Dedifferentiated amniotic fluid mesenchymal stem cell (primary cell): ENCODE results near the gene NKPD1.
"Not testable (repeated sequence)": the region's sequence is repeated elsewhere in the genome, so short reads cannot be mapped to it uniquely, and the experiment has no call there.

Experiments used
- DNase-seq: peaks from one replicate; pipeline ENCODE4 v3.0.0-alpha.2; 2016; ENCODE audit errors: extremely low spot score

The NKPD1 gene

DNA sequence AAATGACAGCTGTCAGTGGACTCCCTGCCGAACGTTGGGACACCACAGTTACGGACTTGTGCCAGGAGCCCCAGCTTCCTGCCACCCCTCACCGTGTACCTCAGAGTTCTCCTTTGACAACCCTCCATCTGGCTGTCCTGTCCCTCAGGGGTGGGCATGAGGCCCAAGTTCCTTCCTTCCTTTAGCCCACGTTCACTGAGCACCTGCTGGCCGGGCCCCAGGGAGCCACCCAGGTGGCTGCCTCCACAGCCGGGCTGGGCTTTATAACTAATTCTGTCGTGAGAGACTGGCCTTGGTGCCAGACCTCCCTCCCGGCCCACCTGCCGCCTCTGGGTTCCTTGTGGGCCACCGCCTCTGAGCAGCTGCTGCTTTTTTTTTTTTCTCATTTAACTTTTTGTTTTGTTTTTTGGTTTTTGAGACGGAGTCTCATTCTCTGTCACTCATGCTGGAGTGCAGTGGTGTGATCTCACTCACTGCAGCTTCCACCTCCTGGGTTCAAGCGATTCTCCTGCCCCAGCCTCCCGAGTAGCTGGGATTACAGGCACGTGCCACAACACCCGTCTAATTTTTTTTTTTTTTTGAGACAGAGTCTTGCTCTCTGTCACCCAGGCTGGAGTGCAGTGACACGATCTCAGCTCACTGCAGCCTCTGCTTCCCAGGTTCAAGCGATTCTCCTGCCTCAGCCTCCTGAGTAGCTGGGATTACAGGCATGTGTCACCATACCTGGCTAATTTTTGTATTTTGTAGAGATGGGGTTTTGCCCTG lies 42.0 kb downstream of the NKPD1 start:
- not testable (repeated sequence) for DNase-seq

DNA sequence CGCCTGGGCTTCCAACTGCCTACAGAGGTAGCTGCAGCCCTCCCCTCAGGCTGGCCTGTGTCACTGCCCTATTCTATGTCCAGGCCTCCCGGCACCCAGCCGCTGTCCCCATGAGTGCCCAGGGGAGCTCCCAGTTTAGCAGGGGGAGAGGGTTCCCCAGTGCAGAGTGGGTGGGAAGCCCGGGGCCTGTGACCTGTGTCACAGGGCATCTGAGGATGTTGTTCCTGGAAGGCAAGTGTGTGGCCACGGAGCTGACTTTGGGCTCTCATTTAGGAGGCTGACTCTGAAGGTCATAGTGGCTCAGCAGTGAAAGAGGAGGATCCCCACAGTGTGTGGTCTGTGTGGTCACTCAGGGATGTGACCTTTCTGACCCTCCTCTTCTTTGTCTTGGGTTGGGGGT lies 42.7 kb downstream of the NKPD1 start:
- no peak for DNase-seq

DNA sequence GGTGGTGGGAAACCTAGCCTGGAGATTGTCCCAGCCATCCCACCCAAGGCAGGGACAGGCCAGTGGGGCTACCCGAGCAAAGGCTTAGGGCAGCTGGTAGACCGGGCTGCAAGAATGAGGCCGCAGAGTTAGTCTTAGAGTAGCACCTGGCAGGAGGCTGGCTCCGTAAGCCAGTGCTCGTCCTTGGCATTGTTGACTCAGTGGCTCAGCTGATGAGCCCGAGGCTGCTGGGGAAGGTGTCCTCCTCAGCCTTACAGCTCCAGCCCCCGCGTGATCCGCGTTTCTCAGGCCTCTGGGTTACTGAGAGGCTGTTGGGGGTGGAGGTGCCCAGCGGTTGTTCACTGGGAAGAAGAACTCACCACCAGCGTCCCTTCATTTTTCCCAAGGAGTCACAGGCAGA lies 43.1 kb downstream of the NKPD1 start:
- DNase-seq = no peak

DNA sequence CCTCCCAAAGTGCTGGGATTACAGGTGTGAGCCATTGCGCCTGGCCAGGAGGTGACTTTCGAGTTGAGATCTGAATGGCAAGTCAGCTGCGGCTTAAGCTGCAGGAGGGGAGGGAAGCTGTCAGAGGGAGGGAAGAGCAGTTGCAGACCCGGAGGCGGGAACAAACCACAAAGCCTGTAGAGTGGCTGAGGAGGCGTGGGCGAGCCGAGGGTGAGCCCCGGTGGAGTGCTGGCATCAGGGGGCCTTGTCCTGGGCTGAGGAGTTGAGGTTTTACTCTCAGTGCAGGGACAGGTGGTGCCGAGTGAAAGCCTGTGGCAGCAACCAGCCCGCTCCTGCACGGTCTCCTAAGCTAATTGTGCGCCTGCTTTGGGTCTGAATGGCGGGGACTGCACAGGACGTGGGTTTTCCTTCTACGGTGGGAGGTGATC lies 43.6 kb downstream of the NKPD1 start:
- DNase-seq = no peak

DNA sequence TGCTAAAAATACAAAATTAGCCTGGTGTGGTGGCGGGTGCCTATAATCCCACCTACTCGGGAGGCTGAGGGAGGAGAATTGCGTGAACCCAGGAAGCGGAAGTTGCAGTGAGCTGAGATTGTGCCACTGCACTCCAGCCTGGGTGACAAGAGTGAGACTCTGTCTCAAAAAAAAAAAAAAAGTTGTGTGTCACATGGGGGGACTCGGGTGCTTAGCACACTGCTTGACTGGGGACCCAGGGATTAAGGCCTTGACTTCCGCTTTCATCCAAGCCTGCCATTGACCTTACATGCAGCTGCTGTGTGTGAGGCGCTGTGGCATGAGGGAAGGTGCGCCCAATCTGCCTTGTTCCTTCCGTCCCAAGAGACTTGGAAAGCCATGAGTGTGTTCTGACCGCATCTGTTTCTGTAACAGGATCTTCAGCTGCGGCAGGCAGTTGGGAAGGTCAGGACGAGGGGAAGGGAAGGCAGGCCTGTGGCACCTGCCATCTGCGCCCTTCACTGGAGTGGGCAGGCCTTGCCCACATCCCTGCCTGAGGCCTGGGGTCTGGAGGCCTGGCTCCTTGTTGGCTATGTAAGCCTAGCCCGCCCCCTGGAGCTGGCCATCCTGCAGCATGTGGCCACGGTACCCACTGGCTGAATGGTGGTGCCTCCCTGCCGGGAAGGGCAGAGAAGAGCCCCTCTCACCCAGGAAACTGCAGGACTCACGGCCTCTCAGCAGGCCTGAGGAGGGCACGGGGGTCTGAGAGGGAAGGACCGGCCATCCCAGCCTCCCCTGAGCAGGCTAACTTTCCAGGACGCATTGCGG lies 44.8 kb downstream of the NKPD1 start:
- DNase-seq = no peak

DNA sequence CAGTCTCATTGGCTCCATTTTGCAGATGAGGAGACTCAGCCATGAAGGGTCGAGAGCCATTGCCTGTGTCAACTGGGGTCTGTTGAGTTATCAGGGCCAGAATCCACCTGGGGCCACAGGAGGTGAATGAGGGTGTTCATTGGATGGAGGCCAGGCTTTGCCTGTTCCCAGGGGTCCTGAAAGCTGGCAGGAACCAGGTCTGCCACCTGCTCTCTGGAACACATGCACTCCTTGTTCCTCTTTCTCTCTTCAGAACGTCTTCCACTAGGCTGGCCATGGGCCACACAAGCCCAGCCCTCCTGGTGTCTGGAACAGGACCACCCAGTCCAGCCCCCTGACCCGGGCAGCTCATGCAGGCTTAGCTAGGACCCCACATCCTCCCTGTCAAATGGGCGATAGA lies 46.7 kb downstream of the NKPD1 start:
- no peak for DNase-seq

DNA sequence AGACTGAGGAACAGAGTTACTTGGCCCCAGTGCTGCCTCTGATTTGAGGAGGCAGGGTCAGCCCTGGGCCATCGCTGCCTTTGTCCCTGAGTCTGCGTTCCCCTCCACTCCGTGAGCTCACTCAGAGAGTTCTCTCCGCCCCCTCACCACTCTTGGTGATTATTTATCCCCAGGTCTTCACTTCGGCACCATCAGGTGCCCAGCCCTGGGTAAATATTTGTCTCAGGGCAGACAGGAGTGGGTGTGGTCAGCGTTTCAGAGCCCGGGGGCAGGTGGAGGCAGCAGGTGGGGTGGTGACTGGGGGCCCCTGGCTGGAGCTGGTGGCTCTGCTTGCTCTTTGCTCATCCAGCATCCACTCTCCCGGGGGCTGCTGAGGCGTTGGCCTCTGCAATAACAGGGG lies 47.2 kb downstream of the NKPD1 start:
- no peak for DNase-seq

DNA sequence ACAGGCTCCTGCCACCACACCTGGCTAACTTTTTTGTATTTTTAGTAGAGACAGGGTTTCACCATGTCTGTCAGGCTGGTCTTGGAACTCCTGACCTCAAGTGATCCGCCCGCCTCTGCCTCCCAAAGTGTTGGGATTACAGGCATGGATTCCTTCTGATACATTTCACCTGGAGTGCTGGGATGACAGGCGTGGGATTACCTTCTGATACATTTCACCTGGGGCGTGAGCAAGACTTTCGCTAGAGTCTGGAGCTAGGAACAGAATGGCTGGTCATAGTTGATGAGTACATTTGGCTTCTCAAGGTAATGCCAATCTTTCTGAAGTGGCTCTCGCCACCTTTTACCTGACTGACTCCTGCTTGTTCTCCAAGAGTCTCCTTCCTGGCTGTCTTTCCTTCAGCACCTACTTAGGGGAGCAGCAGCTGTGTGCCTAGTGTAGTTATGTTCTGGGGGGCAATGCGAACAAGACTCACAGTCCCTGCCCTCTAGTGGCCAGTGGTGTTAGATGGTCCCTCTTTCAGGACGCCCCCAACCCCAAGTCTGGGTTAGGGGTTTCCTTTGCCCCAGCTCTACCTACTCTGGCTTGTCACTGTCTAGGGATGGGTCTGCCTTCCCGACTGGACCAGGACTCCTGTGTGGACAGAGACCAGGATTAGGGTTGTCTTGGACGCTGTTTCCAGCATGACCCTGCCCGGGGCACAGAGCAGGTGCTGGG lies 48.5 kb downstream of the NKPD1 start:
- no peak for DNase-seq
